8988T (cell line): ENCODE results near the gene LINC01488.

Source experiments
- DNase-seq: peaks from one replicate; pipeline ENCODE4 v3.0.0; 2011

Gene LINC01488

GRCh38 chr11:69534166-69534530 lies 52.7 kb downstream of the LINC01488 start:
- DNase-seq = no peak

DNA sequence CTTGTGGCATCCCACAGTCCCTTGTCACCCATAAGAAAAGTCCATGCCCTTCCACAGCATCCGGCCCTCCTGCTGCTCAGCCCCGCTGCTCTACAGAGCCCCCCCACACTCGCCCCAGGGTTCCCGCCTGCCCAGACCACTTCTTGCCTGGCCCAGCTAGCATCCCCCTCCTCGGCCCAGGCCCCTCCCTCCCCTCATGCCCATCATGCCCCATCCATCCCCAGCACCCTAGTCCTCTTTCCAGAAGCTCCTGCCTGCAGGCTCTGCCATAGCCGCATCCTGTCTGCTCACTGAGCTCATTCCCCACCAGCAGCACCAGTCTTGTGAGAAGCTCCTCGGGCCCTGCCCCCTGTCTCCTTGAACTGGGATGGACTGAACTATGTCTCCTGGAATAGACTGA lies 54.4 kb downstream of the LINC01488 start:
- DNase-seq = no peak

DNA sequence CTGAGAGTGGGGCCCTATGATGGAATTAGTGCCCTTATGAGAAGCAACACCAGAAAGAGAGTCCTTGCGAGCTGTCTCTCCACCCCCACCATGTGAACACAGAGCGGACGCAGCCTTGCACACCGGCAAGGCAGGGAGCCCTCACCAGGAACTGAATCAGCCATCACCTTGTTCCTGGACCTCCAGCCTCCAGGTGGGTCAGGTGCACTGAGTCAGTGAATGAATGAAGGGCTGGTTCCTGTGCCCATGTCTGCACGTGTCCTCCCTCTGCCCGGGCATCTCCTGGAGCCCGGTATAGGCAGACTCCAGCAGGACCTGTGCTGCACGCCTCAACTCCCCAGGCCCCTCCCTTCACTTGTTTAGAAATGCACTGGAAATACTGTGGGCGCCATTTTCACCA lies 54.9 kb downstream of the LINC01488 start:
- no peak for DNase-seq

GRCh38 chr11:69537126-69537525 lies 55.7 kb downstream of the LINC01488 start:
- DNase-seq = no peak

DNA sequence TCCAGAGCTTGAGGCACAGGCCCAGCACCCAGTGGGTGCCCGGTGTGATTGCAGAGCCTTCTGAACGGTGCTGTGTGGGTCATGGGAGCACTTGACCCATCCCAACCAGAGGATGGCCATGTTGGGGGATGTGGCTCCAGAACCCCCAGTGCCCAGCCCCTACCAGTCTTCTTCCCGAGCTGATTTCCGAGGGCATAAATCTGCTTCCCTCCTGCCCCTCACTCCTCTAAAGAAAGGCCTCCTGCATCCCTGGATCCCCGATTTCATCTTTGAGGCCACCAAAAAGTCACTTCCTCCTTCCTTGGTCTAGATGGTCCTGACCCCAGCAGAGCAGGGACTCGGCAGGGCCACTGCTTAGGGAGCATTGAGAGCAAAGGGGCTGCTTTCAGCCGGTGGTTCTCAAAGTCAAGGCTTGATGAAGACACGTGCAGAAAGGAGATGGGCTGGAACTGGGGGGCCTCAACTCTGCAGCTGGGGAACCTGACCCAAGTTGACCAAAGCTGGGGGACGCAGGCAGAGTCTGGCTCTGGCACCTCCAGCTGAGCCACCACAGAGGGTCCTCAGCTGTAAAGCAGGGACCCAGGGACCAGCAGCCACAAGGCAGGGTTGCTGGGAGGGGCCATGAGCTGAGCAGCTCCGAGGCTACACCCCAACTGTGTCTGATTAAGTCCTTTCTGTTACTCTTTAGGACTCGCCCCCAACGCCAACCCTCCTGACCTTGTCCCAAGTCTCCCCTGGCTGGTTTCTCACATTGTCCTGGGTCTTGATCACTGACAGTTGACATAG lies 56.6 kb downstream of the LINC01488 start:
- DNase-seq = no peak

DNA sequence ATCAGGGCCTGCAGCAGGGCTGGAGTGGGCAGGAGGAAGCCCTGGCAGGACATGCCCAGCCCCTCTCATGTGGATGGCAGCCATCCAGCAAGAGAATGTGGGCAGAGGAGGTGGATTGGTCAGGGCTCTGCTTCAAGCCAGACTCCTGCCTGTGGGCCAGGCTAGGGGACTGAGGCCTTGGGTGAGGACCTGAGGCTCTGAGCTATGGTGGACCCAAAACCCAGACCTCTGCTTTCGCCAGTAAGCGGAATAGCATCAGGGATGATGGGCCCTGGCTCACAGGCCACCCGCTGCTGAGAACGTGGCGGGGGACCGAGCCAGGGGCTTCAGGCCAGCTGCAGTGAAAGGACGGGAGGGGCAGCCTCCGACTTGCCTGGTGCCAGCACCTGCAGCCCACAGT lies 57.4 kb downstream of the LINC01488 start:
- no peak for DNase-seq

- DNase-seq = no peak
Measured at GRCh38 chr11:69539416-69540117, 58.1 kb downstream of the LINC01488 start.

GRCh38 chr11:69540118-69541000 lies 58.9 kb downstream of the LINC01488 start:
- DNase-seq = no peak

DNA sequence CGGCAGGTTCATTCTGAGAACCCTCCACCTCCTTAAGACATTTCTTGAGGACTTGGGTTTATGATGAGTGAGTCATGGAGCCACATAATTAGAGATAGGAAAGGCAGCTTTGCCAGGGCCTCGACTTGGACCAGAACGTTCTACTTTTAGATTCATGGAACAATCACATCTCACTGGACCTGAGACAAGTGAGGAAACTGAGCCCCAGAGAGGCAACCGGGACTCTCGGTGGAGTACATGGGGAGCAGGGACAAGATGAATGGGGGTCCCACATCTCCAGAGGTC lies 59.5 kb downstream of the LINC01488 start:
- no peak for DNase-seq

DNA sequence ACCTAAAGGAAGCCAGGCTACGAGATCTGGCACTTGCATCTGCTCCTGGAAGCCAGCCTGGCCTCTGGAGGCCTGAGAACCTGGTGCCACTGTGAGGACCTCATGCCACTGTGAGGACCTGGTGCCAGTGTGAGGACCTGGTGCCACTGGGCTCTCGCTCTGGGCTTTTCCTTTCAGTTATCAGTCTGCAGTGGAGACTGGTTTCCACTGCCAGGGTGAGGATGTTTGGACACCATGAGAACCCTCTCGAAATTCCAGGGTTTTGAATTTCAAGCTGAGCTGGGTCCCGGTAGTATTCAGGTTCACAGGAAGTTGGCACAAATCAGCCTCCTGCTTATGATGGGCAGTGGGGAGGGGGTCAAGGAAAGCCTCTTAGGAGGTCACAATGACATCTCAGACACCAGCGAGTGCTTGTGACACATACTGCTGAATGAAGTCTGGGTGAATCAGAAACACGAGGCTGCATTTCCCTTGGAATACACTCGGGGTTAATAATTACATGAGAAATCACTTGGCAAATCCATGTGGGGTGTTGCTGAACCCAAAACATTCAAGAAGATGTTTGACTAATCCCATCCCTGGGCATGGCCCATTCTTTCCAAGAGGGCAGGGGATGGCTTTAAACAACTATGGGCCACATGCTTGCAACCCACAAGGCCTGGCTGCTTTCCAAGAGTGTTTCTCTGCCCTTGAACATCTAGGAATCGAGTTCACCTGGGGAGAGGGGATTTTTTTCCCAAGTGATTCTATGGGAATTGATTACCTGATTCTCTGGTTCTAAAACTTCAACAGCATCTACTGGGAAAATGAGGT lies 60.2 kb downstream of the LINC01488 start:
- no peak for DNase-seq

DNA sequence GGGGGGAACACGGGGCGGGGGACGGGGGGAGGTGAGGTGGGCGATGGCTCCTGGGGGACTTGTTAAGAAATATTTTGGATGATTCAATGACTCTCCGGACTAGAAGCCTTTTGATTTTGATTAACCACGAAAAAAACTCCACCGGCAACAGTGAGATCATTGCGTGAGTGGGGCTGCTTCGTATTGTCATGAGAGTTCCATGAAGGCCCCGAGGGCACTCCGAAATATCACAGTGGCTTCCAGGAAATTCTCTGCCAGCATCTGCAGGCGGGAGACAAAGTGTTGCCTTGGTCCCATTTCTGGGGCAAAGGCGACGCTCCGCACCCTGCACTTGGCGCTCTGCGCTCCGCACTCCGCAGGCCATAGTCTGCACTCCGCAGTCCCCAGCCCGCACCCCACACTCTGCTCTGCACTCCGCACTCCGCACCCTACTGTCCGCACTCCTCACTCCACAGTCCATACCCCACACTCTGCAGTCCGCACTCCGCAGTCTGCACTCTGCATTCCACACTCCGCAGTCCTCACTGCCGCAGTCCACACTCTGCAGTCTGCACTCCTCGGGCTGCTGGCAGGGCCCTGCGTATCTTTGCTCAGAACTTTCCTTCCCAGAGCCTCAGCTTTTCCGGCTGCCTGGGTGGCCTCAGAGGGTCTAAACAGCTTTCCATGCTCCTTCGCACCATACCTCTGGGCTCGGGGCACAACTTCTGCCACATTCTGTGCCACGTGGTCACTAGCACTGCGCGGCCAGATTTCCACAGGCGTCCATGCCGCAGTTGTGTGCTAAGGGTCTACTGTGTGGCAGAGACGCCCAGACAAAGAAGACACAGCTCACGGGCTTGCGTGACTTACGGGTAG lies 61.1 kb downstream of the LINC01488 start:
- no peak for DNase-seq
